ENCODE data around the gene FGF14.

DNA sequence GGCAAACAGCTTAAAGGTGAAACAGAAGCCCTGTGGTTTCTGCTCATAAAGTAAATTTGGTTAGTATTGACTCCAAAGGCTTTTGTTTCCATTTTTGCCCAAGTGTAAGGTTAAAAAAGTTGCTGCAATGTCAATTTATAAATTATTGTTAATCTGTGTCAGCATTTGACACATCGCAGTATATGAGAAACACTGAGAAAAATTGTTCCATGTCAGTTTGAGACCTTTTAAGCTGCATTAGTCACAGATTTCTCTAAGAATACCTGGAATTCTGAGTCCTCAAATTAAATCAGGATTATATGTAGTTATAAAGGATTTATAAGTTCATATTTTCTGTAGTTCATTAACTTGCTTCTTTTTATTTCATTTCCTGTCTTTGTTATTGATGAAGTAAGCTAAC is 78.8 kb downstream of the FGF14 start:
- TF ChIP-seq, protein P1, sequence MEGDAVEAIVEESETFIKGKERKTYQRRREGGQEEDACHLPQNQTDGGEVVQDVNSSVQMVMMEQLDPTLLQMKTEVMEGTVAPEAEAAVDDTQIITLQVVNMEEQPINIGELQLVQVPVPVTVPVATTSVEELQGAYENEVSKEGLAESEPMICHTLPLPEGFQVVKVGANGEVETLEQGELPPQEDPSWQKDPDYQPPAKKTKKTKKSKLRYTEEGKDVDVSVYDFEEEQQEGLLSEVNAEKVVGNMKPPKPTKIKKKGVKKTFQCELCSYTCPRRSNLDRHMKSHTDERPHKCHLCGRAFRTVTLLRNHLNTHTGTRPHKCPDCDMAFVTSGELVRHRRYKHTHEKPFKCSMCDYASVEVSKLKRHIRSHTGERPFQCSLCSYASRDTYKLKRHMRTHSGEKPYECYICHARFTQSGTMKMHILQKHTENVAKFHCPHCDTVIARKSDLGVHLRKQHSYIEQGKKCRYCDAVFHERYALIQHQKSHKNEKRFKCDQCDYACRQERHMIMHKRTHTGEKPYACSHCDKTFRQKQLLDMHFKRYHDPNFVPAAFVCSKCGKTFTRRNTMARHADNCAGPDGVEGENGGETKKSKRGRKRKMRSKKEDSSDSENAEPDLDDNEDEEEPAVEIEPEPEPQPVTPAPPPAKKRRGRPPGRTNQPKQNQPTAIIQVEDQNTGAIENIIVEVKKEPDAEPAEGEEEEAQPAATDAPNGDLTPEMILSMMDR (IDR thresholded peaks at IDR 0.05; ENCODE audit: insufficient read depth, low read length, poor library complexity, severe bottlenecking): no peak
- no peak for TF ChIP-seq EZH2phosphoT487 (conservative IDR thresholded peaks at IDR 0.05; ENCODE audit: low read length)
